ENCODE results near the gene FTCD.
"Not testable (repeated sequence)": the region's sequence is repeated elsewhere in the genome, so short reads cannot be mapped to it uniquely, and the experiment has no call there.

Gene FTCD

DNA sequence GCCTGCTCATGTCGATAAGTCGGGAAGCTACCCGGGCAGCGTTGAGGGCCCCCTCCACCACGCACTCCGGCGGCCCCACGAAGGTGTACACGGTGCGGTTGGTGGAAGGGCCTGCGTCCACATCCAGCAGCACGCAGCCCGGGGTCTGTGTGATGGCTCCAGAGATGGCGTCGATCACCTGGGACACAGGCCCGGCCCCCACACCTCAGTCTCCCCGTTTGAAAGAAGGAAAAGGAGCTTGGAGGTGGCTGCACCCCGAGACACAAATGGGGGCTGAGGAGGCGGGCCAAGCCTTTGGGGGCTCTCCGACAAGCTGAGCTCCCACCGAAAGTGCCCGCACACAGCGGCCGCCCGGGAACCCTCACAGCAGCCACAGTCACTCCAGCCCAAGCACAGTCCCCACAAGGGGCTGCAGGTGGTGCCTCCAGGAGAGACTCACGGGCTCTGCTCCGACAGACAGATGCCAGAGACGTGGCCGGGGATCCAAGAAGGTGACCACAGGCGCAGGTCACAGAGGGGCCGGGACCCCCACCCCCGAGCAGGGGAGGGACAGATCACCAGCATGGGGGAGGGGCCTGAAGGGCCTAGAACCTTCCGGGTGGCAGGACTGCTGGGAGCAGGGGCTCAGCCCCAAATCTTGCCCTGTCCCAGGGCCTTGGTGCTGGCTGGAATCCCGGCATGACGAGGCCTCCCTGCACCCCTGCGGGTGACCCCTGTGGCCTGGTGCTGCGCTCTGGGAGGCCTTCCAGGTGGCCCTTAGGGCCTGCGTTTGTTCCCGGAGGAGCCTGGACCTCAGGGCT lies 1.0 kb downstream of the FTCD start:
- in situ Hi-C loops (cut with MboI; ENCODE audit: low sequenced_read_pairs), result no loop called here

DNA sequence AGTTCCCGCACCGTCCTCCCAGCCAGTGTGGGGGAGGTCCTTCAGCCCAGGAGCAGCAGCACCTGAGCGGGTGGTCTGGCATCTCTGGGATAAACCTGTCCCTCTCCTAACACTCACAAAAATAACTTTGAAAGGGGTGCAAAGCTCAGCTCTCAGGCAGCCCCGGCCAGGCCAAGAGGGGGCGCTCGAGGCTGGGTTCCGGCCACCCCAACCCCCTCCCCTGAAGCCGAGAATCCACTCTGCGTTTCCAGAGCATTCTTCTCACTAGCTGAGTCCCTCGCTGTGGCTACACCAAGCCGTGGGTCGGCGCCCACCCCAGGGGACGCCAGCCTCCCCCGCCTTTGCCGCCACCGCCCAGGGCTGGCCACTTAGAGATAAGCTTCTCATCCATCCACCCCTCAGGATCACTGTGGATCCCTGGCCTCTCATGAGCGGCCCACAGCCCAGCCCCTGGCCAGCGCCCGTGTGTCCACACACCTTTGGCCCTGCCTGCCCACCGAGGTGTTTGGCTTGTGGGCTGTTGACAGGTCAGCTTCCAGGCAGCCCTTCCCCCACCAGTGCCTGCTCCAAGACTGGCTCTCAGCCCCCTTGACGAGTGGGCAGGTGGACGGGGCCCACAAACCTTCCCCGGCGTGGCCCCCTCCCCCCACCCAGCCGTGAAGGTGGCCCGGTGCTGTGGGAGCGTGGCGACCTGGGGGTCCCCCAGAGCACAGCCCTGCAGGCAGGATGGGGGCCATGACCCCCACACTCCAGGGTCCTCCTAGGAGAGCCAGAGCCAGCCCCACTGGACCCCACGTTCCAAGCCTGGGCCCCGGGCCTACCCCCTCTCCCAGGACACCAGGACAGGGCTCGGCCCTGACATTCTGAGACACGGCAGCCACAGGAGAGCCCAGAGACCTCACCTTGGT lies 1.9 kb downstream of the FTCD start:
- in situ Hi-C loops (cut with MboI; ENCODE audit: low sequenced_read_pairs), result no loop called here

DNA sequence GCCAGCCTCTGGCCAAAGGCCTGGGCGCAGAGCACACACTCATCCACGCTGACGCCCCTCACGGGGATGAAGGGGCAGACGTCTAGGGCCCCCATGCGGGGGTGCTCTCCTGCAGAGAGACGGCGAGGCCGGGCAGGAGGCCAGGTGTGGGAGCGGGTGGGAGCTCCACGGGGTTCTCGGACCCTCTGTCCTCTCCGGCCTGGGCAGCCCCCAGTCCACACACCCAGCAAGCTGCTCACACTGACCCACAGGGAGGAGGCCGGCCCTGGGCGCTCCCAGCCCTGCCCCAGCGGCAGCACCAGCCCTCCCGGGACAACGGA lies 2.5 kb downstream of the FTCD start:
- in situ Hi-C loops (cut with MboI; ENCODE audit: low sequenced_read_pairs), result no loop called here

DNA sequence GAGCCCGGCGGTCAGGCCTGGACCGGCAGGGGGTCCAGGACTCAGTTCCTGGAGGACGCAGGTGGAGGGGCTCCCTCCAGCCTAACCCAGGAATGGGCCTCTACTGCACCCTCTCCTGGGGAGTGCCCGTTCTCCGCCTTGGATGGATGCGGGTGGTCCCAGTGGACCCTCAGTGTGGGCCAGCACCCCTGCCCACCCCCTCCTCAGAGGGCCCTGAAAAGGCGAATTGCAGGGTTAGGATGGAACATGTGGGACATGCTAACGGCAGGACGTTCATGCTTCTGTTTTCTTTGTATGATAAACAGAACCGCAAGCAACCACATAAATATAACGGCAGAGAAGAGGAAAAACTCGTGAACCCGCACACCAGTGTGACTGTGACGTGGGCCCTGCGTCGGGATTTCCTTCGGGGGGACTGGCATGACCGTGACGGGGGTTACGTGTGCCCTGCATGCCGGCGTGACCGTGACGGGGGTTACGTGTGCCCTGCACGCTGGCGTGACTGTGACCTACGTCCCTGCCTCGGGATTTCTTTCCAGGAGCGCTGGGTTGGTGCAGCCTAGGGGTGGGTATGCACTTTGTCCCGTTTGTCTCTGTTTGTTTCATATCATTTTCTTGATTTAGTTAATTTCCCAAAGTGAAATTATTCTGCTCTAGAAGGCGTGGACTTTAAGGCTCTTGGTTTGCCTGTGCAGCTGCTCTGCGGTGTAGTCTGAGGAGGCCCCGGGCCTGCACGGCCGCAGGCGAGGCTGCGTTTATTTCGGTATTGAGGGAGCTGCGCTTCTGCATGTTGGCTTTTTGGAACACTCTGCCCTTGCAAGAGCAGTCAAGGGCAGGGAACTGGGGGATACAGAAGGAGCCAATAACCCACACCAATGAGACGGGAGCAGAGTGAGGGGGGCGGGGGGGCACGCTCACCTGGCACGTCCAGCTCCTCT lies 3.1 kb downstream of the FTCD start:
- in situ Hi-C loops (cut with MboI; ENCODE audit: low sequenced_read_pairs), result no loop called here

DNA sequence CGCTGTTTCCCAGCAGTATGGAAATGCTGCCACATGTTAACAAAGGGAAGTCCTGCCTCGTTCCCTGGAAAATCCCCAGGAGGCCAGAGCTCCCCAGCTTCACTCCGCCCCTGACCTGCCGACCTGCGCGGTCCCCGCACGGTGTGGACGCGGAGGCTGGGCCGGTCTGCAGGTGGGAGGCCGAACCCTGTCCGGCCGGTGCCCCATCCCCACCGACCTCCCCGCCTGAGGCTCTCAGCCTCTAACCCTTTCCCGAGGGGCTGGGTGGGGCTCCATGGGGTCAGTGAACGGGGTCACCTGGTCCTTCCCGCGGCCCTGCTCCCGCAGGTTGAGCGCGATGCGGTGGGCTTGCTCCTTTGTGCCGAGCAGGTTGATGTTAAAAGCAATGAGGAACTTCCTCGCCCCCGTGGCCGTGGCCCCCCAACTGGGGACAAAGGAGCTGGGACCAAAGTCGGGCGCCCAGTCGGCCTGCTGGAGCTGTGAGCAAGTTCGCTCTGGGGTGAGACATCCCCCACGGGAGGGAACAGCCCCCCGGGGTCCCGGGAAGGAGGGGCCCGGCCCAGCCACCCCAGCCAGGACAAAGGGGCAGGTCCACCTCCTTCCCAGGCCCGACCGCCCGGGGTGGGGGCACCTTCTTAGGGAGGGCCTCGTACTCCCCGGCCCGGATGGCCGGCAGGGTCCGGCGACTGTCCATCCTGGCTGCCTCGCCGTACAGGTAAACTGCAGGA lies 4.0 kb downstream of the FTCD start:
- in situ Hi-C loops (cut with MboI; ENCODE audit: low sequenced_read_pairs), result no loop called here

DNA sequence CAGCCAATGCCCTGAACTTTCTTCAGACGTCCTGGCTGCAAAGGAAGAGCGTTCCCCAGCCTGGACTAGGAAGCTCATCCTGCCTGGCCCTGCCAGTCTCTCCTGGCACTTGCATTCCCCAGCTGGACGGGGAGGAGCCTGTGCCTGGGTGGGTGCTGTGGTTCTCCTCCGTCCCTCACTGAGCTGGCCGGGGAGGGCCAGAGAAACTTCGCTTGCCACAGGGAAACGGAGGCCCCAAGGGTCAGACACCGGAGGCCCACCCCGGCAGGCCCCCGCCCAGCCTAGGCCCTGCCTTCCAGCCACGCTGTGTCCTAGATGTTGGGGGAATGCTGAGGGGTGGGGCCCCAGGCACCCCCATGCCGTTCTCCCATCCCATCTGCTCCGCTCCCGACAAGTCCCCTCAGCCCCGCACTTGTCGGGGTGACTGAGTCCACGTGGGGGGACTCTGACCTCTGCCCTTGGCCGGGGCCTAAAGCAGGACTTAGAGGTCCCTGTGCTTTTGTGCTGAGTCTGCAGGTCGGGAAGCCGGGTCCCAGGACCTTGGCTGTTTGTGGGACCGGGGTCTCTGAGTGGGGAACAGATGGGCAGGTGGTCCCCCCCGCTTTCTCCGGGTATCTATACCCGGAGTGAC lies 4.8 kb downstream of the FTCD start:
- in situ Hi-C loops (cut with MboI; ENCODE audit: low sequenced_read_pairs), result no loop called here

DNA sequence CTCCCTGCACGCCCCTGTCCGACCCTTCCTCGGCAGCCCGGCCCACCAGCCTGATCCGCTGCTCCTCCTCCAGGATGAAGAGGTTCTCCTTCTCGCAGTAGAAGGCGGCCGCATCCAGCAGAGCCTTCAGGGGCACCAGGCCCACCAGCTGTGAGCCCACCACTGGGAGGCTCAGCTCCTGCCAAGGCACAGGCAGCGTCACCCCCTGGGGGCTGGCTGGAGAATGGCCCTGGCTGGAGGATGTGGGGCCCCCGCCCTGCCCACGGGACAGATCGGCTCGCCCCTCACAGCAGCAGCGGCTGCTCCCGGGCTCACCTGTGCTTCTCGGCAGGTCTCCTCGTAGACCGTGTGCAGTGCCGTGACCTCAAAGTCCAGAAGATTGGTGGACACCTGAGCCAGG lies 5.3 kb downstream of the FTCD start:
- in situ Hi-C loops (cut with MboI; ENCODE audit: low sequenced_read_pairs), result no loop called here

DNA sequence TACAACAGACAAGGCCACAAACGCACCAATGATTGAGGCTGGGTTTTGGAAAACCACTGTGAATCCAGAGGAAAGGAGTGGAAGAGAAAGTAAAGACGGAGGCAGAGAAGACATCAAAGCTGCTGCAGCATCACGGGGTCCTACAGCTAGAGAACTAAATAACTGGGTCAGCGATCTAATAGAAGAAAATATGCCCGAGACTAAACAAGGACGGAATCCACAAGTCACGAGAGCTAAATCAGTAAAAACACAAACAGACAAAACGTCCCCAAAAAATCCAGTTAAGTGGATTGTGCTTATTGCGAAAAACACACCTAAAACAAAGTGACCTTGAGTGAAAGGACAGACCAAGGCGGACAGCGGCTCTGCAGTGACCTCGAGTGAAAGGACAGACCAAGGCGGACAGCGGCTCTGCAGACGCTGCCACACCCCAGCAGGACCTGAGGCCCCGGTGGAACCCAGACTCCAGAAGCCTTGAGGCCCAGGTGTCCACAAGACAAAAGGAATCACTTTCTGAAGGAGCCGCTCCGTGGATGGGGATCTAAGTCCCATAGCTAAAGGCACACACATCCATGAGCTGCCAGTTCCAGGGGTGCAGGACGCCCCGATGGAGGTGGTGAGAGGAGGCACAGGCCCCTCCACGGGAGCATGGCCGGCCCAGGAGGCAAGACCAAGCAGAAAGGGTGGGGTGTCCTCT lies 6.0 kb downstream of the FTCD start:
- in situ Hi-C loops (cut with MboI; ENCODE audit: low sequenced_read_pairs), result no loop called here

DNA sequence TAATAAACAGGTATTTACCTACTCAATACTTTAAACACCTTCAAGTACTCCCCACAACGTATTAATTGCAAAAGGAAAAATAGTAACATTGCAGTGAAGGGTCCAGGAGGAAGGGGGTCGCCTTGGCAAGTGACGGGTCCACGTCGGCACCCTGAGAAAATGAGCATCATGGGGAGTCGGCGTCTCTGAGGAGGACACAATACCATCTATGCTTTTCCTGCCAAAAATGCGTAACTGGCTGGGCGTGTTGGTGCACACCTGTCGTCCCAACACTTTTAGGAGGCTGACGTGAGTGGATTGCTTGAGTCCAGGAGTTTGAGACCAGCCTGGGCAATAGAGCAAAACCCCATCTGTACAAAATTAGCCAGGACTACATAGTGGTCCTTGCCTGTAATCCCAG lies 7.3 kb downstream of the FTCD start:
- in situ Hi-C loops (cut with MboI; ENCODE audit: low sequenced_read_pairs), result no loop called here

DNA sequence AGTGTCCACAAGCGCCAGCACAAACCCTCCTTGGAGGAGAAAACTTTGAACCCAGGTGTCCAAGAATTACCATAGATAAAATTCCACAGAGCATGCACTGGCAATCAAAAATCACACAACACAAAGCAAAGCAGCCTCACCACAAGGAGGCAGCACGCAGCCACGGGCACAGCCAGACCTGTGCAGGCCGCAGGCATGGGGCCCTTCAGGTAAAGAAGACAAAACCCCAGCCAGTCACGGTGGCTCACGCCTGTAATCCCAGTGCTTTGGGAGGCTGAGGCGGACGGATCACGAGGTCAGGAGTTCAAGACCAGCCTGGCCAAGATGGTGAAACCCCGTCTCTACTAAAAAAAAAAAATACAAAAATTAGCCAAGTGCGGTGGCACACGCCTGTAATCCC lies 8.0 kb downstream of the FTCD start:
- in situ Hi-C loops (cut with MboI; ENCODE audit: low sequenced_read_pairs), result not testable (repeated sequence)

DNA sequence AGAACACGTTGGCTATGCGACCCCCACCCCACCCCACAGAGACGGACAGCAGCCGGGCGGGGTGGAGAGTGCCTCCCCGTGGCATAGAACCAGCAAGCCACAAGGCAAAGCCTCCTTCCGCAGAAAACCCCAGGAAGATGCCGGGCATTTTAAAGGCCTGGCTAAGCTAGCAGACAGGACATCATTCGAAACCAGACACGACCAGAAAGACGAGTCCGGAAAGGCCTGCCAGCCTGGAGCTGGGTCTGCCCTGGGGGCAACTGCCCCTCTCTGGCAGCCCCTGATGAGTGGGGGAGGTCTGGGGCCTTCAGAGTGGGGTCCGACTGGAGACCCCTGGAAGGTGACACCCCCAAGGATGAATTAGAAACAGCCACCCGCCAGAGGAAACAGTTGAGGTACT lies 8.5 kb downstream of the FTCD start:
- in situ Hi-C loops (cut with MboI; ENCODE audit: low sequenced_read_pairs), result no loop called here

DNA sequence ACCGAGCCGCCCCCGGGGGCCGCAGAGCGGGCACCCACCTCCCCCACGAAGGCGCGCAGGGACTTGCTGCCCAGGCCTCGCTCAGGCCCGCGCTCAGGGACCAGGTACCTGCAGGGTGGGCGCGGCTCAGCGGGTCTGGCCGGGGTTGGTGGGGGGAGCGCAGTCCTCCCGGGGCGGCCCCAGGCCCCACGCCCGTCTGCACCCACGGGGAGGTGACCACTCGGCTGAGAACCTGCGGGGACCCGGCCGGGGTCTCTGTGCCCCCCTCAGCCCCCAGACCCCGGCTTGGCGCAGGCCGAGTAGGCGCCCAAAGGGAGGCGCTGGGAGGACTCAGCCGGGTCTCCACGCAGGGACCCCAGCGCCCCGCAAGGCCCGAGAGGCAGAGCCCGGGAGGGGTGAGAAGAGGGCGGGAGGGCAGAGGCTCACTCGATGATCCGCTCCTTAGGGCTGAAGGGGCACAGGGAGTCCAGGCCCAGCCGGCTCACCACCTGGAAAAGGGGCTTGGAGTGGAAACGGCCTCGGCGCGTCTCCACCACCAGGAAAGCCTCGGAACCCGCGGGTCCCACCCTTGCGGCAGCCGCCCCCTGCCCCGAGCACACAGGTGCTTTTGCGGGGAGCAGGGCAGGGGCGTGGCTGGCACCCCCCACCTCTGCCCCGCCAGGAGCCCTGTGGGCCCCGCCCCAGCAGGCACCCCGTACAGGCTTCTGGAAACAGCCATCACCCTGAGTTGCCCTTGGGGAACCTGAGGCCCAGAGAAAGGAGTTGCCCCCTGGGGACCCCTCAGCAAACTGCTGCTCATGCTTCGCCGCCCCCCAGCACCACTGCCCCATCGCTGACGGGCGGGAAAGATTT lies 9.3 kb downstream of the FTCD start:
- in situ Hi-C loops (cut with MboI; ENCODE audit: low sequenced_read_pairs), result no loop called here

DNA sequence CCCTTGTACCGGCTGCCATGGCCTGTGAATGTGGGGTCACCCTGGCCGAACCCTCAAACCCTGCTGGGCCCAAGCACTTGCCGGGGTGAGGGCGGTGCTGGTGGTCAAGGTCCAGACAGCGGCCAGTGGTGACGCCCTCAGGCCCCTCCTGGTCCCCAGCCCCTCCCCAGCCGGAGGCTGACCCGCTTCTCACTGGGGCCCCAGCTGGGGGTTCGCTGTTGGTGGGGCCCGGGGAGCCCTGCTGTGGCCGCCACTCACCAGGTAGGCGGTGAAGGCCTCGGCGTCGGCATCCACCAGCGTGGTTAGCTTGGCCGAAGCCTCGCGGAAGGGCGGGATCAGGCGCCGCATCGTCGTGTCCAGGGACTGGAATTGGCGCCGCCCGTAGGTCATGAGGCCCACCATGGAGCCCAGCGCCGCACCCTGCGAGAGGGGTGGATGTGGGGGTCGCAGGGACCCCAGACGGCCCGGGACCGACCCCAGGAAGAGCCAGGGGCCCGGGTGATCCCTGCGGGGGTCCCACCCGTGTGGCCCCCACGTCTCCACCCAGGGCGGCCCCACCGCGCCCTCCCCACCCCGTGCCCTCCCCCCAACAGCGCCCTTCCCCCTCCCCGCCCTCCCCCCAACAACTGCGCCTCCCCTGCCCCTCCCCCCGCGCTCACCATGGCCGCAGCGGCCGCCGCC lies 10.1 kb downstream of the FTCD start:
- in situ Hi-C loops (cut with MboI; ENCODE audit: low sequenced_read_pairs), result no loop called here

DNA sequence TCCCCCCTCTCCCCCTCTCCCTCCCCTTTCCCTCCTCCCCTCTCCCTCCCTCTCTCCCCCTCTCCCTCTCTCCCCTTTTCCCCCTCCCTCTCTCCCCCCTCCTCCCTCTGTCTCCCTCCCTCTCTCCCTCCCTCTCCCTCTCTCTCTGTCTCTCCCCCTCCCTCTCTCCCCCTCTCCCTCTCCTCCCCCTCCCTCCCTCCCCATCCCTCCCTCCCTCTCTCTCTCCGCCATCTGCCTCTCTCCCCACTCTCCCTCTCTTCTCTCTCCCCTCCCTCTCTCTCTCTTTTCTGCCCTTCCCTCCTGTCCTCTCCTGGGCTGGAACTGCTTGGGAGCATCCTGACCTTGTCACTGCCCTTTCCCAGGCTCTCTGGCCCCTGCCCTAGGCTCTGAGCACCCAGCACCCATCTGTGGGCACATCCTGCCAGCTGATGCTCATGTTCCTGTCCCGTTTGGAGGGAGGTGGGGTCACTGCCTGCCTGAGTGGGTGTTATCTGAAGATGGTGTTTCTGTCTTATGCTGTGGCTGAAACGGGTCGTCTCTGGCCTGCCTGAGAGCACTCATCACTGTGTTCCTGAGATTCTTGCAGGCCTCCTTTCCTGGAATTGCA lies 10.8 kb downstream of the FTCD start:
- in situ Hi-C loops (cut with MboI; ENCODE audit: low sequenced_read_pairs), result no loop called here

DNA sequence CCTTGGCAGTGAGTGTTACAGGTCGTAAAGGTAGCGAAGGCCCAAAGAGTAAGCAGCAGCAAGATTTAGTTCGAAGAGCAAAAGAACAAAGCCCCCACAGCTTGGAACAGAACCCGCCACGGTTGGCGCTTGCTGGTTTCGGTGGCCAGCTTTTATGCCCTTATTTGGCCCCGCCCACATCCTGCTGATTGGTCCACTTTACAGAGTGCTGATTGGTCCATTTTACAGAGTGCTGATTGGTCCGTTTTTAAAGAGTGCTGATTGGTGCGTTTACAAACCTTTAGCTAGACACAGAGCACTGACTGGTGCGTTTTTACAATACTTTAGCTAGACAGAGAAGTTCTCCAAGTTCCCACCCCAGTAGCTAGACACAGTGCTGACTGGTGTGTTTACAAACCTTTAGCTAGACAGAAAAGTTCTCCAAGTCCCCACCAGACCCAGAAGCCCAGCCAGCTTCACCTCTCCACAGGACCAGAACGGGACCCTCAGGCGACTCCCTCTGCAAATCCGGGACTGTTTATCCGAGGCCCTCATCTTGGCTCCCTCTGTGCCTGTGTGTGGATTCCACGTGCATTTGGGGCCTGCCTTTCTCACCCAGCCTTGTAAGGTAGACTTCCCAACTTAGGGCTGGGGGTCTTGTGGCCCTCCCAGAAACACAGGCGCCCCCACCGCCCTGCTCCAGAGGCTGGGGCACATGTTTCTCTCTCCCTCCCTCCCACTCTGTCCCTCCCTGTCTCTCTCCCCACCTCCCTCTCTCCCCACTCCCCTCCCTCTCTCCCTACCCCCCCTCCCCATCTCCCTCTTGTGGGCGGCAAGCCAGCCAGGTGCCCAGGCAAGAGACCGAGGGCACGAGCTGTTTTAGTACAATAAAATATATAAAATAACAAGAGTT lies 12.6 kb downstream of the FTCD start:
- in situ Hi-C loops (cut with MboI; ENCODE audit: low sequenced_read_pairs), result no loop called here

DNA sequence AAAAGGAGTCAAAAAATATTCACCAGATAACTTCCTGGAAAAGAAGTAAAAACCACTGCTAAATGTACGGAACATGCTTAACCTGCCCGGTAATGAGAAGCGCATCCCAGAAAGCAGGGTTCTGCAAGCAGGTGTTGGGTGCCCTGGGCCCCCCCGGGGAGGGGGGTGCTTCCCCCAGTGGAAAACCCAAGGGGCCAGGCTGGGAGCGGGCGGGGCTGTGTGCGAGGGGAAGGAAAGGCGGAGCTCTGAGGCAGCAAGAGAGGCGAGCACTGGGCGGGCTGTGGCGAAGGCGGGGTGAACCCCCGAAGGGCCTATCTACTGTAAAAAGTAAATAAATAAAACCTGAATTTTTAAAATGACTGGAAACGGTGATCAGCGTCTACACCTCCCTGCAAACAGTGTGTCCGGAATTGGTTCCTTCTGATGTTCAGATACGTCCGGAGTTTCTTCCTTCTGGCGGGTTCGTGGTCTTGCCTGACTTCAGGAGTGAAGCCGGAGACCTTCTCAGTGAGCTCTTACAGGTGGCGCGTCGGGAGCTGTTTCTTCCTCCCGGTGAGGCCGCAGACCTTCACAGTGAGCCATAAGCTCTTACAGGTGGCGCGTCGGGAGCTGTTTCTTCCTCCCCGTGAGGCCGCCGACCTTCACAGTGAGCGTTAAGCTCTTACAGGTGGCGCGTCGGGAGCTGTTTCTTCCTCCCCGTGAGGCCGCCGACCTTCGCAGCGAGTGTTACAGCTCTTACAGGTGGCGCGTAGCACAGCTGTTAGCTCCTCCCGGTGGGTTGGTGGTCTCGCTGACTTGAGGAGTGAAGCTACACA lies 13.4 kb downstream of the FTCD start:
- in situ Hi-C loops (cut with MboI; ENCODE audit: low sequenced_read_pairs), result no loop called here
